ENCODE data around the gene ERC2.

Gene ERC2

DNA sequence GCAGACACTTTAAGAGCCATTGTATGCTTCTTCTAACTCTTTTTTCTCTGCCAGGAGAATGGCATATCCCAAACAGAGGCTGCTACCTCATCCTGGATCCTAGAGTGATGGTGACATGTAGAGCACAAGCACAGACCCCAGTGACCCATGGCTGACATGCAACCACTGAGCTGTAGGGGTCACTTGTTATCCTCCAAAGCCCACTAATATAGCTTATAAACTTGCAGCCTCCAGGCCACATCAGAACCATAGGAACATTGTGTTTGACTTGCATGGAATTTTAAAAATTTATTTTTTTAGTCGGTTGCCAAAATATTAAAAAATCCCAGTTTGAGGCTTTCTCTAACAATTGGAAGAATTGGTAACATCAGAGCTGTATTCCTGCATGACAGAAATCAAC, 698.2 kb downstream of the ERC2 start:
- no peak for DNase-seq

DNA sequence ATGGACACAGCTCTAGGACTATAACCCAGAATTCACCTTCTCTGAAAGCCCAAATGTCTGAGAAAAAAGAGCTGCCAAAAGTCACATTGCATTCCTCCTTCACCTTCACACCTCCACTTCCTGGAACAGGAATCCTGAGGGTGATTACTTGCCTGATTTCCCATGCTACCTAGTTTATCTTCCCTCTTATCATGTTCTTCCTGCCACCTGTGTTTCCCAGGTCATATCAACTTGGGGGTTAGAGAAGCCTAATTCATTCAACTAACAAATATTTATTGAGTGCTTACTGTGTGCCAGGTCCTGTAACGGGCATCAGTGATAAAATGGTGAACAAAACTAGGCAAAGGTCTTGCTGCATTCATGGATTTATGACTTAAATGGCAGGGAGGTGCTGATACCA, 701.5 kb downstream of the ERC2 start:
- DNase-seq: no peak

DNA sequence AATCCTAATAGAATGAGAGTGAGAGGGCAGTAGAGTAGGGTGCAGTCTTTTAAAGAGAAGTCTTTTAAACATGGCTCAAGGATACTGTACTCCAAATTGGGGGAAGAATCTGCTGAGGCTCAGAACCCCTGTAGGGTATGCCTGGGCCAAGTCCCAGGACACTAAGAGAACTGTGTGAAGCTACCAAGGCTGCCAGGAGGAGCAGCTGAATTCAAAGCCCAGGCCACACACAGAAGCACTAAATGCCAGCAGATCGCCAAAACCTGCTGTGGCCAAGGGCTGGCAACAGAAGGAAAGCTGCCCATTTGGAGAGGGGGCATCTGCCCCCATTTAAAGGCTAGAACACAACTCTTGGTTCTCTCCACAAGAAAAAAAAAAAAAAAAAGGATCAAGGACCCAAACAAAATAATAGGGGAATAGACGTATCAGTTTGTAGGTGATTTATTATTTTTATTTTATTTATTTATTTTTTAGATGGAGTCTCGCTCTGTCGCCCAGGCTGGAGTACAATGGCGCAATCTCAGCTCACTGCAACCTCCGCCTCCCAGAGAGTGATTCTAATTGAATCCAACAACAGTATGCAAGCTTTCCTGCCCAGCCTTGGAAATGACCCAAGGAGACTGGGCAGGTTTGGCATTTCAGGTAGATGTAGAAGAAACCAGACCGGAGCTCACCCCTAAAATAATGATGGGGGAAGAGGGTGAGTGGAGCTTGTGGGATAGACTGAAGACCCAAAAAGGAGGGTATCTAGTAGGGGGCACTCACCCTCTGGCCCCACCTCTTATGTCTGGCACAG, 702.2 kb downstream of the ERC2 start:
- no peak for DNase-seq

DNA sequence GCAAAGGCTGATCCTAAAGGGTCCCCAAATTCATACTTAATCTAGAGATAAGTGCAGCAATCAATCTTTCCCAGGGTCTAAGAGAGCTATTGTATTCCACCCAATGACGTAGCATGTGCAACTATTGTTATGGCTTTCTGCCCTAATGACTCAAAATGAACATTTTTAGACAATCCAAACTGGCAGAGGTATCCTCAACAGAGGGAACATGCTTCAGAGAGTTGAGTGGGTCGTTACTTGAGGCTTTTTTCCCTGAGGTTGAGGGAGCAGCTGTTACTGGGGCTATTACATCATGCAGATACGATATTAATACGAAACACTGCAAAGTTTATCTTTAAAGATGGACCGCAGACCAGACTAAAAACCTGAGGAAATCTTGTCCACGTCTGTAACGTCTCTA, 702.9 kb downstream of the ERC2 start:
- DNase-seq: no peak

DNA sequence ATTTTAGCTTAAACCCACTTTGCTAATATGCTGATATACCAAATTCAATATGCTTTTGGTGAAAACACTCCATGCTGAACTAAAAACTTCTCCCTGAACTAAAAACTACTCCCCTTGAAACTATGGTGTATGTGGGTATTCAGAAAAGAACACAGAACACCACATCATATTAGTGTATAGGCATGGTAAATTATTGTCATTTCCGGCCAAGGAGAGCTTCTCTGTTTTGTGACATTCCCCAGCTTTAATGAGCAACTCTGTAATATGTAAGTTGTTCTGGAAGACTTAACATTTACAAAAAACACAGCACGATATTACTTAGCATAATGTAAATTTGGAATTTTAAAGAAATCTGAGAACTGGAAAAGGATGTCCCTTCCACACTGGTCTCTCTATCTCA, 711.3 kb downstream of the ERC2 start:
- no peak for DNase-seq

DNA sequence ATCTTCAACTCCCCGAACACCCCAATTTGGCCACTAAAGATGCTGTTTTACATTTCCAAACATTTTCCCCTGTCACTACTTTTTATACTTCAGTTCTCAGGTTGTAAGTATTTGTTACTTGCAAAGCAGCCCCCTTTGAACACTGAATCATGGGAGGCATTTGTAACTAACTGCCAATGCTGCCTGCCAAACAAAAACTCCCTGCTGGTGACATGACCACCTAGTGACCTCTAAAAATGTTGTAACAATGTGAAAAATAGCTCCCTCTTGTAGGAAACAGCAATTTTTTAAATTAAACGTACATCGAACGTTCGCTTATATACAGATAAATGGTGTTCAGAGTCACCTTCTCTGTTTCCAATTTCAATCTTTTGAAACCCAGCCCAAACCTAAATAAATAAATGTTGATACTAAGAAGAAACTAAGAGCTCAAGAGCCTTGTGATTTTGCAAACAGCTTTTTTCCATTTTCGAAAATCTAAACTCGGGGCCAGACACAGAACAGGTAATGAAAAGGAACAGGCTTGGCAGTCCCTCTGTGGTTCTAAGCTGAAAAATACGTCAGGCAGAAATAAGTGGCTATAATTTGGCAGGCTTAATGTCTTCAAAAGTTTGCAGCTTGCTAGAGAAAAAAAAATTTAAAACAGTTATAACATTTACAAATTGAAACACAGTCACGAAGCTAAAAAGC, 712.6 kb downstream of the ERC2 start:
- no peak for DNase-seq

DNA sequence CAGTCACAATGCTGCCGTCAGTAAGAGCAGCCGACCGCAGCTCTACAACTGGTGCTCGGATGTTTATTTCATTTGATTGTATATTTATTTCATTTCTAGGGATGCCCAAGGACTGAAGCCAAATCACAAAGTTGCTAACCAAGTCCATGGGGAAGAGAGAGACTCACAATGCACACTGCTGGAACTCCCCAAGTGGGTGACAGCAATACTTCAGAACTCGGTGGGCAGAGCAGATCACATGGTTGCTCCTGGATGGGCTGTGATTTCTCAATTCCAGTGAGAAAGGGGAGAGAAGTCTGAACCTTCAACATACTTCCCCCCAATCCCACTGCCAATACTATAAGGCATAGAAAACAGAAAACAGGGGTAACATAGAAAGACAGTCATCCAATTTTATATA, 715.4 kb downstream of the ERC2 start:
- DNase-seq: no peak

DNA sequence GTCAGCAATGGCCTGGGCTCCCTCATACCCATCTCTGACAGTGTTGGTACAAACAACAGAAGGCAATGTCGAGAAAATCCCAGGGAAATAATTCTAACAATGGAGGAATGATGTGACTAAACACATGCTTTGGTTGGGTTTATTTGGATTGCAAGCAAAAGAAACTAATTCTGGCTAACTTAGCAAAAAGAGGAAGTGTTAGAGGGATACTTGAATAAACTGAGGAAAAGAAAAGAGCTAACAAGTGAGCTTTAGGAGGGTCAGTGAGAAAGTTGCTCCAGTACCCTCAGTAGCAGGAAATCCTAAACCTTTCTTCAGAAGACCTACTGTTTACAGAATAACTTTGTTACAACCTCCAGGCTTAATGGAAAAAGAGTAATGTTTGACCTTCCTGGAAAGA, 716.5 kb downstream of the ERC2 start:
- no peak for DNase-seq

DNA sequence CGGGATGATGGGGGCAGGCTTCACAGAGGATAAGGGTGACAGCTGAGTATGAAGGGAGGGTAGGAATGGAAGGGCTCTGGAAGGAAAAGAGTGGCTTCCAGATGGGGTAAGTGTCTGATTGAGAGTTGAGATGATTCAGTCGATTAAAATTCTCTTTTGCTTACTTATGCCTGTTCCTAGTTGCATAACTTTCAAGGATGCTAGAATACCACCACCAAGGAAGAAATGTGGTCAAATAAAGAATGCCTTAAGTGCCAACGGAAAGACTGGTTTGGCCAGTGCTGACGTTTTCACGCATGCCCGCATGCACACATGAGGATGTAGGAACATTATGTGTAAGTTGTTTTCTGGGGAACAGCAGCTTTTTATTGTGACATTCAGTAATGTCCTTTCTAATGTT, 717.7 kb downstream of the ERC2 start:
- DNase-seq: no peak

DNA sequence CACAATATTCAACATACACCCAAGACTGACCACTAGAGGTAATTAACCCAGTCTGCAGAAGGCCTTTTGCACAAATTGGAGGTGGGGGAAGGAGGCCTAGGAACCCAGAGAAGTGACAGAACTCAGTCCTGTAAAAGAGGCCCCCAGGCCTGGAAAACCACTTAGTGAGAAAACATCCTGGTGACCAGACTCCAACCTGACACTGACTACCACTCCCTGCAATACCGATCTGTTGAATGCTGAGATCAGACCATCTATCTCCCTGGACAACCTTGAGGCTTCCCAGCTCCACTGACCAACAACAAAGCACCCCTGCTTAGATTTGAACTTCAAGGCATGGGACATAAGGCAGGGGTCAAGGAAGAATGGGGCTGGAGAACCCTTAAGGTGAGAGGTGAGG, 719.2 kb downstream of the ERC2 start:
- no peak for DNase-seq

DNA sequence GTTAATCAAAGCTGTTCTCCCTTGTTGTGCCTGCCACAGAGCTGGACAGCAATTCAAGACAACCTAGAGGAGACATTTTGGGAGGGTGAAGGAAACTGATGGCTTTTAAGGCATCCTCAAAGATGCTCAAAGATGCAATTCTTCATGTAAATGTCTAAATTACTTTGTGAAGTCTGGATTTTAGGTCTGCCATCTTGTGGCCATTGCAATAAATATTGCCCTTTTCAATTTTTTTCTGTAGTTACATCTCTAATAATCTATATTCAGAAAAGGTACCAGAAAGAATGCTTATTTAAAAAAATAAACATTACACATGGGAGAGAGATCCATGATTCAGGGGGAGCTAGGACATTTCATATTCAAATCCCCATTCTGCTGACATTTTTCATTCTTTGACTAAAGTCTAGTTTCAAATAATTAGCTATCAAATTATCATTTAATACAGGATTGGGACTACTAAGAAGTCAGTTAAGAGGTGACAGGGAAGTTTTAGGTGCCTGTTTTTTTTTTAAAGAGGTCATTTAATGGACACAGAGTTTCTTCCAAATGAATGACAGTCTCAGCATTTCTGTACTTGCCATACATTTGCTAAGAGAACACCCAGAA, 721.4 kb downstream of the ERC2 start:
- DNase-seq: no peak

DNA sequence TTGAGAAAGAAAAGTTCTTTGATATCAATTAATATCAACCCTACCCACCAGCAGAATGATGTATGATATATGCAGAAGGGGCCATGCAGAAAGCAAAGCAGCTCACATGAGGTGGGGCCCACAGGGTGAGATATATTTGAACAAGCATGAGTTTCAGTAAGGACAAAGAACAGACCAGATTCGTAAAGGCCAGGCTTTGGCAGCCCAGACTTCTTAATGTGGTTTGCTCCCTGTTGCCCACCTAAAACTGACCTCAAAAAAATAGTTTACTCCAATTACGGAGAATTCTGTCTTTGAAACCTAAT, 725.5 kb downstream of the ERC2 start:
- no peak for DNase-seq

DNA sequence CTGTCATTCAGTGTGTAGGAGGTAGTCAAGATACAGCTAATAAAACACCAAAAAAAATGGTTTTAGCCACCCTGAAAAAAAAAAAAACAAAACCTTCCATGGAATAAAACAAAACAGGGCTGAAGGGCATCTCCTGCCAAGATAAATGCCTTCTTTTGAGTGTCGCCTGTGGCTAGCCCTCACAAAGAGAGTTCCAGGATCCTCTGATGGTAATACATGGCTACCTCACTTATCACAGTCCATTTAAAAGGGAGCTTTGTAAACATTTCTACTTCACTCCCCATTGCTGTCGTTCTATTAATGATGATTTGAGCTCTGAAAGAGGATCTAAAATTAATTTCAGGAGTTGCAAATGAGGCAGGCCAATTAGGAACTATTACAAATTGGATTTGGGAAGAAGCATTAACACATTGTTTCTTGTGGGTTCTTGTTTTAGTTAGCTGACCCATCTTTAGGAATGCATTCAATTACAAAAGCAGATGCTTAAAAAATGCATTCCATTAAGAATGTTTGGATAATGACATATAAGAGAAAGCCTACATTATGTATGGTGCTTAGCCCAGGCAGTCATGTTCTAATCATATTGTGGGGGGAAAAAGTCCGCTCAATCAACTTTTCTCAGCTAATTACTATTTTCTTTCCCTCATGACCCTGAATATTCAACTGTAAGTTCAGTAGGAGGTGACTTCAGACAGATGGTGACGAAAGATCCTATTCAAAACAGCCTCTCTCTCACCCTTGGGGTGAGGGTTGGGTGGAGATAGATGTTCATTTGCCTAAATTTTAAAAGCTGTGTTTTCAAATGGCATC, 726.0 kb downstream of the ERC2 start:
- DNase-seq: no peak

DNA sequence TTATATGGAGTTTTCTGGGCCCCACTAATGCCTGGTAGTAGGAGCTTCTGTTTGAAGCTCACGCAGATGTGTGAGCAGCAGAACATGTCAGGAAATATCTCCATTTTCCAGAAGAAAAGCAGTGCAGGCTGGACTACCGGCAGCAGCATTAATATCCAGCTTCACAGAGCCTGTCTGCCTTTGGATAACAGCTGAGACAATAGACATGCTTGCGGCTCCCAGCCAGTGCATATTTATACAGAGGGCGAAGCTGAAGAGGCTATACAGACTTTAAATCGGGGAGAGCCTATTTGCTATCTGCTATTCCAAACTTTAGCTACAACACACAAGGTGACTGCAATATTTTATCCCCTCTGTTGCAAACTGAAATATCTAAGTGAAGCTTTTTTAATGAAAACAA, 731.1 kb downstream of the ERC2 start:
- no peak for DNase-seq

DNA sequence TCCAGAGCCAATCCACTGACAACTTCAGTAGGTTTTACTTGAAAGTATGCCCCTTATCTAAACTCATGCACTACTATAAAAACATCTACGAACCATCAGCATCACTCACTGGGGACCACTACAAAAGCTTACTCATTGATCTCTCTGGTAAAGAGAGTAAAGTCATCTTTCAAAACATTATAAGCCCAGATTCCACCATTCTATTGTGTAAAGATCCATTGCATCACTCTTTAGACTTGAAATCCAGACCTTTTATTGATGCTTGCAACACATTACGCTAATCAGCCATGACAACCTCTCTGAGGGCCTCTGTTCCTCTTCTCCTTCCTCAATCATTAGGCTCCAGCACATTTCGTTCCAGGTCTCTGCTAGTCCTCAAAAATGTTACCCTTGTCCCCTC, 732.3 kb downstream of the ERC2 start:
- no peak for DNase-seq

DNA sequence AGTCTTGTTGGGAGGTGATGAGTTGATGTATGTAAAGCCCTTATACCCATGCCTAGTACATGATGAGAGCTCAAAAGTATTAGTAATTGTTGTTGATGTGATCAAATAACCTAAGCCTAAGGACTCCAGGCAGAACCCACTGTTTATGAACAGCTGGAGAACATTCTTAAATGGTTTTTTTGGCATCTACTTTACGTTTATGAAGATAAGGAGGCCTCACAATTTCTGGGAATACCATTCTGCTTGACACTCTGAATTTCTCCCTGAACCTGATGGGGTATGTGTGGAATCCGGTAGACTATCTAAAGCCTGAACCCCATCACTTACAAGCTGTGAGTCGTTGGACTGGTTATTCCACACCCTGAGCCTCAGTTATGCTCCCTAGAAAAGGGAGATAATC, 736.5 kb downstream of the ERC2 start:
- DNase-seq: no peak

DNA sequence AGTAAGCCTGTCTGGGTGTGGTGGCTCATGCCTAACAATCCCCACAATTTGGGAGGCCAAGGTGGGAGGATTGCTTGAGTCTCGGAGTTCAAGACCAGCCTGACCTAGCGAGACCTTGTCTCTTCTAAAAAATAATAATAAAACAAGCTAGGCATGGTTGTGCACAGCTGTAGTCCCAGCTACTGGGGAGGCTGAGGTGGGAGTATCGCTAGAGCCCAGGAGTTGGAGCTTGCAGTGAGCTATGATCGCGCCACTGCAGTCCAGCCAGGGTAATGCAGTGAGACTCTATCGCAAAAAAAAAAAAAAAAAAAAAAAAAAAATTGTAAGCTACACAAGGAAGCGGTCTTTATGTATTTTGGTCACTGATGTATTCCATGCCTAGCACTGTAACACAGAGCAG, 738.7 kb downstream of the ERC2 start:
- no peak for DNase-seq

DNA sequence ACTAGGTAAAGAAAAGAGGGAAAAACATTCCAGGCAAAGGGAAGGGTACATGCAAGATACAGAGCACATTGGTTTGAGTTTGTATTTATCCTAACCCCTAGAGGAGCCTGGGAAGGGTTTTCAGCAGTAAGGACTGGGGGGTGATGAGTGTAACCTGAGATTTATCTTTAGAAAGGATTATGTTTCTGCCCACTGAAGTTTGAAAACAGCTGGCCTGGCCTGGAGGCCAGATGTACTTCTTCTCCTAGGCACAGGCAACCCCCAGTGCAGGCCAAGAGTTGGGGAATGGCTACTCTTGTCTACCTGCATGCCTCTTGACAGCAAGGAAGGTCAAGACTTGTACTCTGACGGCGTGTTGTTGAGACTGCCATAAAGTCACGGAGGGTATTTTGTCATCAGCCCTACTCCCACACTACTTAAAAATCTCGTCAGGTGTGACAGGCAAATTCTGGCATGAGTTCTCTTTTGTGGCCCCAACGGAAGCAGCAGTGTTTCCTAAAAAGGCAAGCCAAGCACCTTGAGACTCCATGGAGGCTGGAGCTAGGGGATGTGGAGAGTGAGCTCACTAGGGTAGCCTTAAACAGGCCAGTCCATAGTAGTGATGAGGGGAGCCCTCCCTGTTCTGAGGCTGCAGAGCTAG, 739.7 kb downstream of the ERC2 start:
- no peak for DNase-seq

DNA sequence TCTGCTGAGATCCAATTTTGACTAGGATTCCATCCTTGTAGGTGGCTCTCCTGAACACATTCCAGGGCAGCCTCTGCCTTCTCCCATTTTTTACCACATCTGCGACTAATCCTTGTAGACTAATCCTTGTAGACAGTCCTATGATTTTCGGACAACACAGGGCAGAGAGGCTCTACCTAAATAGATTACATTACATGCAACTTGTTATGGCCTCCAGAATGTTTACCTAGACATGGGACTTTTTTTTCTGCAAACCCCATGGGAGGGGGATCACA, 741.8 kb downstream of the ERC2 start:
- DNase-seq: no peak

DNA sequence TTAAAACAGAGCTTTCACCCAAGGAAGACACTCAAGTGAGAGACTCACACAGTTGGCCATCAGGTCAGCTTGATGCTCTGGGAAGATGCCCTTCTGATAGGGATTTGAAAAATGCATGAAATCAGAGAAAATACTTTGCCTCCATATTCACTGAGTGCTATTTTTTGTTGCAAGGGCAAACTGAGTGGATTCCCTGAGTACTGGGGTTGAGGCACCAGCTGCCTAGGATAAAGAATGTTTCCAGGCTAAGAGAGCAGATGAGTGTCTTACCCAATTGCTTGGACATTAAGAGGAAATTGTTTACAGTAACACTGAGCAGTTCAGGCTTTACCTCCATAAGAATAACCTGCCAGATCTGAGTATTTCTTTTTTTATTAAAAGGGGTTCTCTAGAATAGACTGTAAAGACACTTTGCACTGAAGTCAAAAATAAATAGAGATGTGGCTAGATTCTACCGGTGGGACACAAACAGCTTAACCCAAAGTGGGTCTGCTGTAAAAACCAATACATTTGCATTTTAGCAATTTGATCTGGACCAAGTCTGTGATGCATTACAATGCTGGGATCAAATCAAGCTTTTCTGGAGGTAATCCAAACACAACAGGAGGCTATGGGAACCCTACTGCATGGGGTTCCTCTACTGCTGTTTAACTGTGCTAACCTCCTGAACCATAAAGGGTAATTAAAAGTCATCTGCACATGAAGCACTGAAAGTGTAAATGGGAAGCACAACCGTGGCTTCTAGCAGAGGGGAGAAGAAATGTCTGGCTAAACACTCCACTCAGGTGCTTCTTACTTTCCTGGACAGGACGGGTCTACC, 742.4 kb downstream of the ERC2 start:
- DNase-seq: no peak

DNA sequence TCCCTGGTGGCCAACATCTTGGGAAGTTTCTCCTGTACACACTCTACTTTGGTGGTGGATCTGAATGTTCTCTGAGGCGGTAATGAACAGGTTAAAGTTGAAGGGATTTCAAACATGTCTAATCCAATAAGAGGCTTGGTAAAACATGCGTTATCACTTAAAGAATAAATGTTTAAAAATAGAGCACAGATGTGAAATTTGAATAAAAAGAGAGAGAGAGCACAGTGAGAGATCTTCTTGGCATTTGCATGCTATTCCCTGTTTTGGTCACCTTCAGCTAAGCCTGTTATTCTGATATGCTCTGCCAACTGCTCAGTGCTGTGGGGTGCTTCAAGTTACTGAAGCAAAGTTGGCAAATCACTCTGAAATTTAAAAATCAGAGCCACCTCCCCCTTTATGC, 743.4 kb downstream of the ERC2 start:
- no peak for DNase-seq

DNA sequence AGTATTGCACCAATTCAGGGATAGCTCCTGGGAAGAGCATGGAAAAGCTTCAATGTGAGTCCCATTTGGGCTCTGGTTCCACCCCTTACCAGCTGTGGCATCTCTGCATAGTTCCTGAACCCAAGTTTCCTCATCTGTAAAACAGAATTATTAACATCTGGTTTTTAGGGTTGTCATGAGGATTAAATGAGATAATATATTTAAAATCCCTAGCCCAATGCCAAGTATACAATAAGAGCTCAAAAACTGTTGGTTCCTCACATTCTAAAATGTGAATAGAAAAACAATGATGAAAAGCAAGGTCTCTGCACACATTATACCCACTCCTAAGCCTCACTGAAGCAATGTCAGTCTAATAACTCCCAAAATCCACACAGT, 743.9 kb downstream of the ERC2 start:
- DNase-seq: no peak

Measured in activated naive CD4-positive, alpha-beta T cell treated with anti-CD3 and anti-CD28 coated beads, Interleukin-2, amount 50 U/mL, for 16 hours (primary cell).